ENCODE results near the gene LRRK1.

The LRRK1 gene

DNA sequence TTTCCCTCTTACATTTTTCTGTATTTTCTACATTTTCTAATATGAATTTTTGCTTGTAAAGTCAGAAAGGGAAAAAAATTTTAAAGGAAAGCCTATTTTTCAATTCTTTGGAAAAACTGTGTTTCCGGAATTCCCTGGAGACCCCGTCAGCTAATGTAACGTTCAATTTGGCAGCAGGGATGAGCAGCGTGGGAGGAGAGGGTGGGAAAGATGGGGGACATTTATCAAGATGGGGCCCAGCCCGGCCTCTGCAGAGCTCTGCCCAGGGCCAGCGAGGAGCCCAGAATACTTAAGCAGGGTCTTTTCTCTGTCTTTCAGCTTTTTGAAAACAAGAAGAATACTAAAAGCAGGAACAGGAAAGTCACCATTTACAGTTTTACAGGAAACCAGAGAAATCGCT lies 129.0 kb downstream of the LRRK1 start:
- Histone ChIP-seq H3K9me3 (ENCODE audit: insufficient read depth, low read length) (no peaks in the 10 kb centered on the region), H3K9ac (ENCODE audit: low read length) (no peak overlapping the region), H3K79me2 (ENCODE audit: low read length) (no peaks in the 10 kb centered on the region), H3K27ac (ENCODE audit: low read length) (no peak overlapping the region), H4K20me1 (ENCODE audit: insufficient read depth, low read length) (0 out of 2 replicates have a peak, but pooled peaks cover 9% of the 10 kb centered on the region), H2AFZ (ENCODE audit: low read depth, low read length) (no peak overlapping the region), H3K4me2 (ENCODE audit: low read length) (no peak overlapping the region), H3K4me1 (ENCODE audit: low read length) (peaks cover 29% of the 10 kb centered on the region), H3K4me3 (ENCODE audit: low read length) (no peak overlapping the region), H3K36me3 (replicated peaks; ENCODE audit: low read depth, low read length) (peaks cover 81% of the 10 kb centered on the region), H3K27me3 (ENCODE audit: low read depth, low read length) (no peaks in the 10 kb centered on the region)
- TF ChIP-seq, protein P1, sequence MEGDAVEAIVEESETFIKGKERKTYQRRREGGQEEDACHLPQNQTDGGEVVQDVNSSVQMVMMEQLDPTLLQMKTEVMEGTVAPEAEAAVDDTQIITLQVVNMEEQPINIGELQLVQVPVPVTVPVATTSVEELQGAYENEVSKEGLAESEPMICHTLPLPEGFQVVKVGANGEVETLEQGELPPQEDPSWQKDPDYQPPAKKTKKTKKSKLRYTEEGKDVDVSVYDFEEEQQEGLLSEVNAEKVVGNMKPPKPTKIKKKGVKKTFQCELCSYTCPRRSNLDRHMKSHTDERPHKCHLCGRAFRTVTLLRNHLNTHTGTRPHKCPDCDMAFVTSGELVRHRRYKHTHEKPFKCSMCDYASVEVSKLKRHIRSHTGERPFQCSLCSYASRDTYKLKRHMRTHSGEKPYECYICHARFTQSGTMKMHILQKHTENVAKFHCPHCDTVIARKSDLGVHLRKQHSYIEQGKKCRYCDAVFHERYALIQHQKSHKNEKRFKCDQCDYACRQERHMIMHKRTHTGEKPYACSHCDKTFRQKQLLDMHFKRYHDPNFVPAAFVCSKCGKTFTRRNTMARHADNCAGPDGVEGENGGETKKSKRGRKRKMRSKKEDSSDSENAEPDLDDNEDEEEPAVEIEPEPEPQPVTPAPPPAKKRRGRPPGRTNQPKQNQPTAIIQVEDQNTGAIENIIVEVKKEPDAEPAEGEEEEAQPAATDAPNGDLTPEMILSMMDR (IDR thresholded peaks at IDR 0.05; ENCODE audit: low read depth, low read length) = no peak
- TF ChIP-seq EZH2phosphoT487 (IDR thresholded peaks at IDR 0.05; ENCODE audit: low read depth) = no peak

DNA sequence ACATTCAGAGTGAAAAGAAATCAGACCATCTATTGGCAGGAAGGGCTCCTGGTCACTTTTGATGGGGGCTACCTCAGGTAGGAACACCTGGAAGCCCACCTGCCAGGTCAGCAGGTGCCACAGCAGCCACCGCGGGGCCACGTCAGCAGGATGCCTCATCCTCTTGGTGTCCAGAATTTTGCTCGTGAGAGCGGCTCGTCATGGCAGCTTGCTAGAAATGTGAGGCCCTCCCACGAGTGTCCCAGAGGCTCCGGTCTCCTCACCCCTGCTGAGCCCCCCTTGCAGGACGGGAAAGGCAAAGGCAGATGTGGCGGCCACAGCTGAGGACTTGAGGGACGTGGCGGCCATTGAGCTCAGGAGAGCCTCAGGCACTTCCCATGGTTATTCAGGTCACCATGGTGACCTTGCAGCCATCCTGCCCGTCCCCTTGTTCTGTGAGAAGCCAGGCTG lies 129.4 kb downstream of the LRRK1 start:
- Histone ChIP-seq H3K4me3 (ENCODE audit: low read length) (no peak overlapping the region), H3K4me1 (ENCODE audit: low read length) (peaks cover 29% of the 10 kb centered on the region), H3K4me2 (ENCODE audit: low read length) (no peak overlapping the region), H3K9me3 (ENCODE audit: insufficient read depth, low read length) (no peaks in the 10 kb centered on the region), H3K27me3 (ENCODE audit: low read depth, low read length) (no peaks in the 10 kb centered on the region), H3K79me2 (ENCODE audit: low read length) (no peaks in the 10 kb centered on the region), H2AFZ (ENCODE audit: low read depth, low read length) (no peak overlapping the region), H3K27ac (ENCODE audit: low read length) (no peak overlapping the region), H4K20me1 (ENCODE audit: insufficient read depth, low read length) (0 out of 2 replicates have a peak, but pooled peaks cover 9% of the 10 kb centered on the region), H3K9ac (ENCODE audit: low read length) (no peak overlapping the region), H3K36me3 (replicated peaks; ENCODE audit: low read depth, low read length) (peaks cover 81% of the 10 kb centered on the region)
- TF ChIP-seq EZH2phosphoT487 (IDR thresholded peaks at IDR 0.05; ENCODE audit: low read depth) = no peak
- TF ChIP-seq, protein P1 (IDR thresholded peaks at IDR 0.05; ENCODE audit: low read depth, low read length) = no peak

- H3K36me3 ChIP-seq (replicated peaks; ENCODE audit: low read depth, low read length) = peaks cover 81% of the 10 kb centered on the region
- H3K79me2 ChIP-seq (ENCODE audit: low read length) = no peaks in the 10 kb centered on the region
- no peak overlapping the region for H3K27ac ChIP-seq (ENCODE audit: low read length)
- no peak overlapping the region for H3K4me2 ChIP-seq (ENCODE audit: low read length)
- no peak overlapping the region for H2AFZ ChIP-seq (ENCODE audit: low read depth, low read length)
- no peaks in the 10 kb centered on the region for H3K27me3 ChIP-seq (ENCODE audit: low read depth, low read length)
- no peak overlapping the region for H3K9ac ChIP-seq (ENCODE audit: low read length)
- H3K4me1 ChIP-seq (ENCODE audit: low read length) = peaks cover 29% of the 10 kb centered on the region
- TF ChIP-seq EZH2phosphoT487 (IDR thresholded peaks at IDR 0.05; ENCODE audit: low read depth) = no peak
- TF ChIP-seq, protein P1 (IDR thresholded peaks at IDR 0.05; ENCODE audit: low read depth, low read length) = no peak
- H3K4me3 ChIP-seq (ENCODE audit: low read length) = no peak overlapping the region
- H3K9me3 ChIP-seq (ENCODE audit: insufficient read depth, low read length) = no peaks in the 10 kb centered on the region
- H4K20me1 ChIP-seq (ENCODE audit: insufficient read depth, low read length) = 0 out of 2 replicates have a peak, but pooled peaks cover 9% of the 10 kb centered on the region
Measured at GRCh38 chr15:101049282-101049681, 130.1 kb downstream of the LRRK1 start.

- Histone ChIP-seq H3K27me3 (ENCODE audit: low read depth, low read length) (no peaks in the 10 kb centered on the region), H3K79me2 (ENCODE audit: low read length) (no peaks in the 10 kb centered on the region), H3K9ac (ENCODE audit: low read length) (no peak overlapping the region), H3K27ac (ENCODE audit: low read length) (no peak overlapping the region), H2AFZ (ENCODE audit: low read depth, low read length) (no peak overlapping the region), H3K36me3 (replicated peaks; ENCODE audit: low read depth, low read length) (peaks cover 76% of the 10 kb centered on the region), H3K4me2 (ENCODE audit: low read length) (no peak overlapping the region), H3K4me3 (ENCODE audit: low read length) (no peak overlapping the region), H4K20me1 (ENCODE audit: insufficient read depth, low read length) (0 out of 2 replicates have a peak, but pooled peaks cover 9% of the 10 kb centered on the region), H3K4me1 (ENCODE audit: low read length) (peaks cover 29% of the 10 kb centered on the region), H3K9me3 (ENCODE audit: insufficient read depth, low read length) (no peaks in the 10 kb centered on the region)
- TF ChIP-seq, protein P1 (IDR thresholded peaks at IDR 0.05; ENCODE audit: low read depth, low read length) = no peak
- TF ChIP-seq EZH2phosphoT487 (IDR thresholded peaks at IDR 0.05; ENCODE audit: low read depth) = no peak
Measured at GRCh38 chr15:101049856-101050622, 130.9 kb downstream of the LRRK1 start.

Measured in OCI-LY3 (cell line).